Mesothelial cell of epicardium (in vitro differentiated cells): Measurements from ENCODE around the gene CYYR1. TPM values are rescaled to one million over a fixed set of nuclear protein-coding genes. Genes with fewer than 3 reads are reported as not detected.

ENCODE experiments used
- DNase-seq, 2 experiments: peaks; one replicate each; pipeline ENCODE4 v3.0.0; 2021; ENCODE audit warnings: low spot score in 2 of 2; ENCODE audit not compliant: unreplicated experiment in 2 of 2
- H3K27ac Mint-ChIP-seq: 2 replicates; pipeline ENCODE4 v1.8.0; 2021; ENCODE audit warnings: mixed read lengths
- H3K27me3 Mint-ChIP-seq: 2 replicates; pipeline ENCODE4 v1.8.0; 2021; ENCODE audit warnings: low read depth, mixed read lengths
- H3K36me3 Mint-ChIP-seq: 2 replicates; pipeline ENCODE4 v1.8.0; 2021; ENCODE audit warnings: mixed read lengths
- H3K4me1 Mint-ChIP-seq: 2 replicates; pipeline ENCODE4 v1.8.0; 2021; ENCODE audit warnings: mixed read lengths
- H3K4me3 Mint-ChIP-seq: 2 replicates; pipeline ENCODE4 v1.8.0; 2021; ENCODE audit warnings: mild to moderate bottlenecking, moderate library complexity, mixed read lengths
- H3K9me3 Mint-ChIP-seq: 2 replicates; pipeline ENCODE4 v1.8.0; 2021; ENCODE audit warnings: mixed read lengths
- CTCF ChIP-seq: fragments of 200-600 bp; sonication (generic); IDR thresholded peaks from one replicate; pipeline ENCODE4 v1.5.0; 2021; ENCODE audit warnings: antibody characterized with exemption; ENCODE audit not compliant: unreplicated experiment
- total RNA-seq: library from RNA; stranded (reverse); gene quantifications from 3 replicates; pipeline ENCODE4 v1.2.1, GENCODE V29; 2021

The CYYR1 gene
- total RNA-seq, 1 donor from 2014 or later = 19.3 TPM

- Mint-ChIP-seq H3K27me3 (no peaks in the 10 kb centered on the region), H3K9me3 (no peaks in the 10 kb centered on the region), H3K4me1 (peaks cover 34% of the 10 kb centered on the region), H3K36me3 (no peaks in the 10 kb centered on the region), H3K27ac (no peak overlapping the region), H3K4me3 (no peak overlapping the region)
- DNase-seq = no peak
- no peak for TF ChIP-seq CTCF
Measured at GRCh38 chr21:26487981-26488480, 85.1 kb downstream of the CYYR1 start.

DNA sequence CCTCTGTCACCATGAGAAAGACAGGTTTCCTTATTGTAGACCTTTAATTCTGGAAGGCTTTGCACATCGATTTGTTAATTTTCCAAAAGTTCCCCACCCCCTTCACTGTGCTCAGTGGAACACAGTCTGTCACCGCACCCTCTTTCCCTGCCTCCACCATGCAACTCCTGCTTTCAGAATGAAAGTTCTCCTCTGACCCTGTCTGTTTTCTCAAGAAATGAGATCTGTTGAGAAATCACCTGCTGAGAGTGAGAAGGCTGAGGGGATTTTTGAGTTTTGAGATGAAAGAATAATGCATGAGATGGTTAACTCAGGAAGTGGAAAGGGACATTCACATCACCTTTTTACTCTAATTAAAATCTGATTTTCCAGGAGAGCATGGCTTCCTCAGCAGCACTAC lies 99.6 kb downstream of the CYYR1 start:
- Mint-ChIP-seq H3K4me1 (no peaks in the 10 kb centered on the region), H3K27ac (no peak overlapping the region), H3K36me3 (peaks cover 43% of the 10 kb centered on the region), H3K27me3 (no peaks in the 10 kb centered on the region), H3K9me3 (peaks cover 5% of the 10 kb centered on the region), H3K4me3 (no peak overlapping the region)
- no peak for TF ChIP-seq CTCF
- no peak for DNase-seq

- Mint-ChIP-seq H3K27me3 (no peaks in the 10 kb centered on the region), H3K9me3 (peaks cover 5% of the 10 kb centered on the region), H3K4me3 (no peak overlapping the region), H3K36me3 (peaks cover 31% of the 10 kb centered on the region), H3K4me1 (no peaks in the 10 kb centered on the region), H3K27ac (no peak overlapping the region)
- TF ChIP-seq CTCF = no peak
- no peak for DNase-seq
Measured at GRCh38 chr21:26471099-26471471, 102.0 kb downstream of the CYYR1 start.

GRCh38 chr21:26470351-26471098 lies 102.6 kb downstream of the CYYR1 start:
- Mint-ChIP-seq H3K4me3 (no peak overlapping the region), H3K4me1 (no peaks in the 10 kb centered on the region), H3K27me3 (no peaks in the 10 kb centered on the region), H3K27ac (no peak overlapping the region), H3K36me3 (peaks cover 26% of the 10 kb centered on the region), H3K9me3 (peaks cover 5% of the 10 kb centered on the region)
- no peak for DNase-seq
- TF ChIP-seq CTCF = no peak

GRCh38 chr21:26469789-26470188 lies 103.3 kb downstream of the CYYR1 start:
- no peak overlapping the region for H3K27ac Mint-ChIP-seq
- no peaks in the 10 kb centered on the region for H3K4me1 Mint-ChIP-seq
- no peak for TF ChIP-seq CTCF
- no peaks in the 10 kb centered on the region for H3K27me3 Mint-ChIP-seq
- no peak for DNase-seq
- H3K36me3 Mint-ChIP-seq = peaks cover 20% of the 10 kb centered on the region
- peaks cover 5% of the 10 kb centered on the region for H3K9me3 Mint-ChIP-seq
- no peak overlapping the region for H3K4me3 Mint-ChIP-seq

DNA sequence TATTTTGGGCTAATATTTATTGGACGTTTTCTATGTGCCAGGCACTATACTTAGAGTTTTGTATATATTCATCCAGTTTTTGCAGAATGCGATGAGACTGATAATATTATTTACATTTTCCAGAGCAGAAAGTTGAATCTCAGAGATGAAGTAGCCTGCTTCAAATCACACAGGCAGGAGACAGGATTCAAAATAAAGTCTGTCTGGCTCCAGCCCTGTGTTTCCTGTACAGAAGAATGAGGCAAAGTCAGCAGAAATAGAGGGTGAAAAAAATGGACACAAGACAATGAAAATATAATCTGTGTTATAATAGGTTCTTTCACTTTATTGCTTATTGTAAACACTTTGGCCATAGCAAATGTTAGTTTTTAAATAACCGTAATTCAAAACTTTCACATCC lies 107.2 kb downstream of the CYYR1 start:
- peaks cover 5% of the 10 kb centered on the region for H3K4me1 Mint-ChIP-seq
- no peak for DNase-seq

More for the DNA sequence above, 107.2 kb downstream of the CYYR1 start:
- Mint-ChIP-seq H3K27ac (no peak overlapping the region), H3K27me3 (no peaks in the 10 kb centered on the region), H3K36me3 (peaks cover 14% of the 10 kb centered on the region), H3K4me3 (no peak overlapping the region), H3K9me3 (peaks cover 8% of the 10 kb centered on the region)
- no peak for TF ChIP-seq CTCF
